HG03575 (cell line): ENCODE results near the gene SOX10.
"Not testable (repeated sequence)": the region's sequence is repeated elsewhere in the genome, so short reads cannot be mapped to it uniquely, and the experiment has no call there.

Experiments used
- ATAC-seq: cut with Tn5 transposase; IDR thresholded peaks from one replicate; pipeline ENCODE4 v1.9.1; 2021; ENCODE audit not compliant: unreplicated experiment, insufficient number of reproducible peaks, low FRiP score; ENCODE audit errors: extremely low read depth

SOX10 gene

DNA sequence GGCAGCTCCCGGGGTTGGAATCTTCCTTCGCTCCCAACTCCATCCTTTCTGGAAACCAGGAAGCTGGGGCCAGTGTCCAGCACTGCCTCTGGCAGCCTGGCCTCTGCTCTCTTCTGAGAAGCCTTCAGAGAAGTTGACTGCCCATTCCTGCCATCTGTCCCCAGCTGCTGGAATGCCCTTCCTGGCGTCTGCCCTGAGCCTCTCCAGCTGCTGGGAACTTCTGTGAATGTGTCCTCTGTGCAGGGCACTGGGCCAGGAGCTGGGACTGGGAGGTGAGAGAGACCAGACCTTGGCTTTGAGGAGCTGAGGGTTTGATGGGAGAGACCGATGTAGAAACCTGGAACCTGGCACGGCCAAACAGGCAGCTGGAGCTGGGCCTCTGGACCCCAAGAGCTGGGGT is 5.9 kb upstream of the SOX10 start:
- ATAC-seq = no peak

DNA sequence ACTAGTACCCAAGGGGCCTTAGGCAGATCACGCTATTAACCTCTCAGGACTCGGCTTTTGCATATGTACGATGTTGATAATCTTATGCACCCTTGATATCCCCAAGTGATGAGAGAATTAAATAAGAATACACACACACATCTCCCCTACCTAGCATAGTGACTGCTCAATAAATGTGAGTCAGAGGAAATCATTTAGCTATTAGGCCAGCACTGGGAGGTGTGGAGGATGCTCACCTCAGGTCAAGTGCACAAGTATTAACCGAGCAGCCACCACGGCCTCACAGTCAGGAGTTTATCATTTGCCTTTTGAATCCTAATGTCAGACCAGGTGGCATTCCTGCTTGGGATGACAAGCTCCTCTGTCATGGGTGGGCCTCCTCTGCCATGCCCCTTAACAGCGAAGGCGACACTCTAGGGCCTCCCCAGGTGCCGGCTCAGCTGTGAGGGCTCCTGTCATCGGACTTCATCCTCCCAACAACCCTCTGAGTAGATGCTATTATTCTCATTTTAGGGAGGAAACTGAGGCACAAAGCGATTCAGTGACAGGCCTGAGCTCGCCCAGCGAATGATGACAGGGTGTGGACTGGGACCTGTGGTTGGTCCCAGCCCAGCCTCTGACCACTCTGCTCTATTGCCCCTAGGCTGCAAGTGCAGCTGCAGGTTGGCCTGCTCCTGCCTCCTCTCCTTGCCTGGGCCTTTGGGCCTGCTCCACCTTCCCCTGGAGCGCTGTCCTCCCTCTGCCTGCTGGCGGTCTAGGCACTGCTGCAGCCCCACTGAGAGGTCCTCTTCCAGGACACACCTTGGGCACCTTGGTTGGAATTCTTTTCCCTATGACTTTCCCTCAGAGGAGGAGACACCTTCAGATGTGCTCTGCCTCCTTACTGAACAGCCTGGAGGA is 5.0 kb upstream of the SOX10 start:
- no peak for ATAC-seq

- ATAC-seq = no peak
These were observed 2.0 kb upstream of the SOX10 start for GRCh38 chr22:37986371-37986770.

GRCh38 chr22:37985751-37986281 is 1.5 kb upstream of the SOX10 start:
- no peak for ATAC-seq

DNA sequence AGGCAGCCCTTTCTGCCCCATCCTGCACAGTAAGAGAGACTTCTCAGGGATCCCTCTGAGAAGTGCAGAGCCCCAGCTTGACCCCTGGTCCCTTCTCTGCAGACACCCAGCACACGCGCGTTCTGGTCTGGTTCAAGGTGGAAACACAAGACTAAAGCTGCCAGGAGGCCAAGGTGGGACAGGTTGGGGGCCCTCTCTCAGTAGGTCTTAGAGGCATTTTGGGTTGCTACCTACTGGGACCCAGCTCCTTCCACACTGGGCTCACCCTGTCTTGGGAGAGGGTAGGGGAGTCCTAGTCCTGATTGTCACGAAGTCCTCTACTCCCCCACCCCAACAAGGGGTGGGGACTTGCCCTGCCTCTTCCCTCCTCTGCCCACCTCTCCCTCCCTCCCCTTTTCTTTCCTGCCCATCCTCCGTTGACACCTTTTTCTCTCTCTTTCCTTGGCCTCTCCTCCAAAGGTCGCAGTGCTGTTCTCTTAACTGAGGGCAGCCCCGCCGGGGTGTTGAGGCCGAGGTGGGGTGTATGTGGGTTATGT is 763 bp upstream of the SOX10 start:
- ATAC-seq = no peak

GRCh38 chr22:37982938-37983859 is 1.2 kb downstream of the SOX10 start:
- no peak for ATAC-seq

- no peak for ATAC-seq
These were observed 2.1 kb downstream of the SOX10 start for GRCh38 chr22:37982151-37982785.

DNA sequence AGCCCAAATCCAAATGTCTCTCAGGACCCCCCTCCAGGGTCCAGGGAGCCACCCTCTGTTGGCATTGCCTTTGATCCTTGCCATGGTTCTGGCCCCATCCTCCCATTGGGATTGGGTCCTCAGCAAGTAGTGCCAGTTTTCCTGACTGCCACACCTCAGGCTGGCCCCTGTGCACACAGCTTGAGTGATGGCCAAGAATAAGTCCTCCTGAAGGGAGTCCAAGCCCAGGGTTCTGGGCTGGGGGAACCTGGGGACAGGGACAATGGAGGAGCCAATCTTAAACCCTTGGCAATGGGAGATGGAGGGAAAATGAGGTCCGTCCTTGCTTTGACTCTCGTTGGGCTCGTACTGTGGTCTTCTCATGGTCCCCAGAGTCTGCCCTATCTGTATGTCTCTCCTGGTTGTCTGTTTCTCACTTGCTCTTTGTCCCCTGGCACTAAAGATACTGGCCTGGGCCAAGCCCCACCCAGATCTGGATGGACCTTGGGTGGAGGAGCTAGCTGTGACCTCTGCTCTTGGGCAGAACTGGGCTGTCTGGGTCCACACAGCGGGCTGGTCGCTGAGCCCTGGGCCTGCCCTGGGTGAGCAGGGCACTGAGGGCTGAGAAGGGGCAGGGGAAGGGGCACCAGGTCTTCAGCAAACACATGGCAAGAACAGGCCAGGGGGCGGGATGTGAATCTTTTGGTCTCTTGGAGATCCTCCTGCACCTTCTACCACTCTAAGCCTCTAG is 2.9 kb downstream of the SOX10 start:
- ATAC-seq = no peak

DNA sequence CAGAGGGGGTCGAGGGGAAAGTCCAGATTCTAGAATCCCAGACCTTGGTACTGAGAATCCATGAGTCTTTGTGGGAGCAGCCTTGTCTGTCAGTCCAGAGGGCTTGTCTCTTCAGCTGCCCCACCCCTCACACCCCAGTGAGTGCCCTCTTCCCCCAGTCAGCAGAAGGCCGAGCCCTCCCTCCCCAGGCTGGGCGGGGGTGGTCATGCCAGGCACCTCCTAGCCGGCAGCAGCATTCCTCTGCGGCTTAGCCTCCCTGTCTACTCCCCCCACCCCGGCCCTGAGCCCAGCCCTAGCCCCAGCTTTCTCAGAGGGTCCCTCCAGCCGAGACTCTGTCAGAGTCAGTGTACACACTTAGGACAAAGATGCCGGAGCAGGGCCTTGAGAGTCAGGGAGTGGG is 4.6 kb downstream of the SOX10 start:
- no peak for ATAC-seq

DNA sequence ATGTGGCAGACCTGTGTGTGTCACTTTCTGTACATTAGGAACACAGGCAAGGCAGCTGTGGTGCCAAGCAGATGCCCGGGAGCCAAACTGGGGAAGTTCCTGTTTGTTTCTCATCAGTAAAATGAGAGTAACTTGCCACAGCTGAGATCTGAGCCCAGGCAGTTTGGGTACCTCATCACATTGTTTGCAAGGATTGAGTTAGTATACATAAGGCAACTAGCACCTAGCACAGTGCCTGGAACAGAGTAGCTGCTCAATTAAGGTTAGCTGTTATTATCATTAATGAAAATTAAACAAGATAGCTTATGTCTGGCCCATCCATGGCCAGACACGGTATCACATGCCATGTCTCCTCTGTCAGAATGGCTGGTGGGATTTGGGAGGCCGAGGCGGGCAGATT is 7.8 kb downstream of the SOX10 start:
- no peak for ATAC-seq

DNA sequence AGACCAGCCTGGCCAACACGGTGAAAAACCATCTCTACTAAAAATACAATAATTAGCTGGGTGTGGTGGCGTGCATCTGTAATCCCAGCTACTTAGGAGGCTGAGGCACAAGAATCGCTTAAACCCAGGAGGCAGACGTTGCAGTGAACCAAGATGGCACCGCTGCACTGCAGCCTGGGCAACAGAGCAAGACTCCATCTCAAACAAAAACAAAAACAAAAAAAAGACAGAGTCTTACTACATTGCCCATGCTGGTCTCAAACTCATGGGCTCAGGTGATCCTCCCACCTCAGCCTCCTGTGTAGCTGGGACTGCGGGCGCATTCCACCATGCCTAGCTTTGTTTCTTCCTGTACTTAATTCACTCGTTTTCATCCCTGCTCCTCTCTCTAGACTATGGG is 8.3 kb downstream of the SOX10 start:
- ATAC-seq = not testable (repeated sequence)

GRCh38 chr22:37975153-37975552 is 9.2 kb downstream of the SOX10 start:
- no peak for ATAC-seq

DNA sequence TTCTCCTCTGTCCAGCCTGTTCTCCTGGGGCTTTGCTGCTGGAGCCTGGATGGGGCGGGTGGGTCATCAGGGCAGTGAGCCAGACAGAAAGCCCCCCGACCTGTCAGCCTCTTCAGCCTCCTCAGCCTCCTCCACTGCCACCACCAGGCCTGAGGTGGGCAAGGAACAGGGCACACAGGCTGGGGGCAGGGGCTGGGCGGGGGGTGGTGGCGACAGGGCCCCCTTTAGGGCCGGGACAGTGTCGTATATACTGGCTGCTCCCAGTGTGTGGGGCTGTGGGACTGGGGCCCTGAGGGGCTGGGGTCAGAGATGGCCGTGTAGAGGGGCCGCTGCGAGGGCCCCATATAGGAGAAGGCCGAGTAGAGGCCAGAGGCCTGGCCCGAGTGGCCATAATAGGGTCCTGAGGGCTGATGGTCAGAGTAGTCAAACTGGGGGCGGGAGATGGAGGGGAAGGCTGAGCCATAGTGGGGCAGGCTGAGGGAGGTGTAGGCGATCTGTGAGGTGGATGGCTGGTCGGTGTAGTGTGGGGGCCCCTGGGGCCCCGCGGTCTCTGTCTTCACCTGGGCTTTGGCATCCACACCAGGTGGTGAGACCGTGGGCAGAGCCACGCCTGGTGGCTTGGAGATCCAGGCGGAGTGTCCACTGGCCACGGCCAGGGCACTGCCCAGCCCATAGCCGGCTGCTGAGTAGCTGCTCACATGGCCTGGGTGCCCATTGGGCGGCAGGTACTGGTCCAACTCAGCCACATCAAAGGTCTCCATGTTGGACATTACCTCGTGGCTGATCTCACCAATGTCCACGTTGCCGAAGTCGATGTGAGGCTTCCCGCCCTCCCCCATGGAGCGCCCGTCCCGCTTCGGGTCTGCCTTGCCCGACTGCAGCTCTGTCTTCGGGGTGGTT is 10.8 kb downstream of the SOX10 start:
- no peak for ATAC-seq

DNA sequence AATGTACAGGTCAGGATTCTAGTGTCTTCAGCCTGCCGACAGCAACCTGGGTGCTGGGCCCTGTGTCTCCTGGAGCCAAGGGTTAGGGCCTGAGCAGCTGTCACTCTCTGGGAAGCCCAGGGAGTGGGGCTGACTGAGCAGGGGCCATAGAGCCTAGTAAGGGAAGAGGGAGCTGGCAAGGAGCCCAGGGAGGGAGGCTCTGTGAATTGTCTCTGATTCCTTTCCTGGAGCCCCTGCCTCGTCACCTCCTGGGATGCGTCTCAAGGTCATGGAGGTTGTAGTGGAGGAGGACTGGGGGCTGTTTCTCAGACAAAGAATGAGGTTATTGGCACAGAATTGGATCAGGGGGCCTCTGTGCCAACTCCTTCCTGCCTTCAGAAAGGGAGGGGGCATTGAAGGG is 11.8 kb downstream of the SOX10 start:
- no peak for ATAC-seq

DNA sequence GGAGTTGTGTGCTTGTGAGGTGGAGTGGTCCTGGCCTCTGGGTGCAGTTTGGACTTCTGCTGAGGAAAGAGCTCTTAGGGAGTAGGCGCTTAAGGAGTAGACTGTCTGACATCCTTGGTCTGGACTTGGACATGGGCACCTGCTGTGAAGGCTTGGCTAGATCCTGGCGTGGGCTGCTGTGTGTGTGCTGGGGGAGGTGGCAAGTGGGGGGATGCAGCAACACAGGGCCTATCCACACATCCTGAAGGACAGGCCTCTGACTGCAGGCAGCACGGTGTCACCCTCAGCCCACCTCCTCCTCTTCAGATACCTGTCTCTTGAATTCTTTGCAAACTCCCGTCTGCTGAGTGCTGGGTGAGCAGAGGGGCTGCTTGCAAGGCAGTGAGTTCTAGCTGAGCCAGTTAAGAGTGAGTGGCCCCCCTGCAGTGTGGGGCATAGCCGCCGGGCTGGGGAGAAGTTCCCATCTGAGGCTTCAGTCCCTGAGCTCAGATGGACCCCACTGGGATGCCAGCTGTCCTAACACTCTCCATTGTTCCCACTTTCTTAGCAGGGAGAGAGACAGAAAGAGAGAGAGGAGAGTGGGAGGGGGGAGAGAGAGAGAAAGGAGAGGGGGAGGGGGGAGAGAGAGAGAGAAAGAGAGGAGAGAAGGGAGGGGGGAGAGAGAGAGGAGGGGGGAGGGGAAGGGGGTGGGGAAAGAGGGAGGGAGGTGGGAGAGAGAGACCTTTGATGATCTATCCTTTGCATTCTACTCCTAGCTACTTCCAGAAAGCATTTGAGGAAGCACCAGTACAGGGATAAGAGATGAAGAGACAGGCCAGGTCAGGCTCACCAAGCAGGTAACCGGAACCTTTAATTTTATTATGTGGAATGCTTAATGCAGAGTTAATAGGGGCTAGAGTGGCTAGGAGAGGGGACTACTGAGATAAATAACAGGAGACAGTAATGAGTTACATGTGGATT is 12.6 kb downstream of the SOX10 start:
- no peak for ATAC-seq

- no peak for ATAC-seq
These were observed 13.5 kb downstream of the SOX10 start for GRCh38 chr22:37970864-37971263.
